ENCODE measurements around the gene NEURL1B.
"Not testable (repeated sequence)": the region's sequence is repeated elsewhere in the genome, so short reads cannot be mapped to it uniquely, and the experiment has no call there.

Gene NEURL1B

DNA sequence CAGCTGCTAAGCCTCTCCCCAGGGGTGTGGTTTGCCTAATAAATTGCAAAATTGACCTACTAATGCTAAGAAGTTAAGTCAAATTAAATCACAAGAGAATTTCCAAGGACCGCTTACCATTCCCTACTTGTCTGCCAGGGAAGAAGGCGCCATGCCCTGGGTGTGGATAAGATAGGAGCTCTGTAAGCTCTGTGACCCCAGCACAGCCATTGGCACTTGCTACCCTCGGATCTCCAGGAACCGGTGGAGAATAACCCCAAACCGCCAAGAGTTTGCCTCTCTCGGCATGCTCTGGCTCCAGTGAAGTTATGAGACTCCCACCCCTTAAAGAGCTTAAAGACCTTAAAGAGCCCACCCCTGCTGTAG lies 58.9 kb downstream of the NEURL1B start:
- DNase-seq: no peak

DNA sequence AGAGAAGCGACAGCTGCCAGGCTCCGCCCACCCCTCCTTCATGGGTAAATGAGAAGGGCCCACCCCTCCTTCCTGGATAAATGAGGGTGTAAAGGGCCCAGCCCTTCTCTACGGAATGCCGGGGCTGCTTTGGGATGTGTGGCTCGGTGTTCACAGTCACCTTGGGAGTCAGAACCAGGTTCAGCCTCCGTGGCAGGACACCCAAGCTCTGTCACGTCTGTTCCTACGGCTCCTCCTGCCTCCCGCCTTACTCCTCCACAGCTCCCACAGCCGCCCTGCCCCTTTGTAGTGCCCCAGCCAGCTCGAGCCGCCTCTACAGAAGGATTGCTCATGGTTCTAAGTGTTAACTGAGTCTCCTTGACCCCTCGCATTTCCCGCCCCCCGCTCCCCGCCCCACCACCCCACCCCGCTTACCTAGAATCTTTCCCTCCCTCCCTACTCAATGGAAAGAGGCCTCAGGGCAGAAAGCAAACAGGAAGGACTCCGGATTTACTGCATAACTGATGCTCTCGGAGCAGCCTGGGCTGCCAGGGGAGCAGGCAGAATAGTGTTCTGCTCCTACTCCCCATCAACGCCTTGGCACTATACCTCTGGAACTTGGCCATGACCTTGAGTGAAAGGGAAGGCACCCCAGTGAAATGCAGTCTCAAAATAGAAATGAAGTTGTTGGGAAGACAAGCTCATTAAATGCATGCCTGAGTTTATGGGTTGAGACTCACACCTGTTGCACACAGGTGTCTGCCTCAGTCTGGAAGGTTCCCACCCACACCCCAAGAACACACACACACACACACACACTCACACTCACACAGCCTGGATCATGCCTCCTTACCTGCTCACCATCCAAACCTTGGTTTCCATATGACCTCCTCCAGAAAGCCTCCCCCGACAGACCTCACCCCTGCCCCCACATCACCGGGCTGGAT lies 59.6 kb downstream of the NEURL1B start:
- no peak for DNase-seq

DNA sequence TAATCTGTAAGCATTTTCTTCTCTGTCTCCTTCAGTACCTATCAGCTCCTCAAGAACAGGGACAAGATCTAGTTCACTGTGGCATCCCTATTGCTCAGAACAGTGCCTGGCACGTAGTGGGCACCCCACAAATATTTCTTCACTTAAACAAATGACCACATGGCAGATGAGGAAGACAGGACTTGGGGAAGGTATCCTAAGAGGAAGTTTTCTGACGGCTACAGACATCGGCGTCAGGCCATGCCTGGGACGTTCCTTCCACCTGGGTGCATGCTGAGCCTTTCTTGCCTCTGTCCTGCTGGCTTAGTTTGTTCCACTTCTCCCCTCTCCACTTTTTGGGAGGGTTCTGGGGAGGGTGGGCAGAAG lies 60.2 kb downstream of the NEURL1B start:
- no peak for DNase-seq

DNA sequence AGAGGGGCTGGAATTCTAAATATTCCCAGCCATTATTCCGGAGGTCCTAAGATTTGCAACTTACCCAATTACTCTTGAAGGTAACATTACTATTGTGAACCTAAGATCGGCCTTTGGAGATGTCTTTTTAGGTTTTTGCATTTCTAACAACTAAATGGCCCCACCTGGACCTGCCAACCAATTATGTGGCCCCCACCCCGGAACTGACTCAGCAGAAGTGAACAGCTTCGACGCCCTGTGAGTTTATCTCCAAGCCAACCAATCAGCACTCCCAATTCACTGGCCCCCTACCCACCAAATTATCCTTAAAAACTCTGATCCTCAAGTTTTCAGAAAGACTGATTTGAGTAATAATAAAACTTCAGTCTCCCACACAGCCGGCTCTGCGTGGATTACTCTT lies 62.9 kb downstream of the NEURL1B start:
- no peak for DNase-seq

DNA sequence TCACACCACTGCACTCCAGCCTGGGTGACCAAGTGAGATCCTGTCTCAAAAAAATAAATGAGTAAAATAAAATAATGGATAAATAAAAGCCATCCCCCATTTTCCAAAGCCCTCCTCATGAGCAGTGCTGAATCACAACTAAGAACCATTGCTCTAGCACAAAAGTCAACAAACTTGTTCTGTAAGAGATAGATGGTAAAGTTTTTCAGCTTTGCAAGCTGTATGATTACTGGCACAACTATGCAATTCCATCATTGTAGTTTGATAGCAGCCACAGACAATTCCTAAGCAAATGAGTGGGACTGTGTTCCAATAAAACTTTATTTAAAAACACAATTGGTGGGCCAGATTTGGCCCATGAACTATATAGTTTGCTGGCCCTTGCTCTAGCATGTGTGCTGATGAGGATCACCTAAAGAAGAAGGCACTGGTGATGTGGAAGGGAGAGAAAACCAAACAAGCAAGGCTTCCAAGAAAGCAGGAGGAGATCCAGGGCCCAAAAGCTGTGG lies 64.6 kb downstream of the NEURL1B start:
- DNase-seq: no peak

DNA sequence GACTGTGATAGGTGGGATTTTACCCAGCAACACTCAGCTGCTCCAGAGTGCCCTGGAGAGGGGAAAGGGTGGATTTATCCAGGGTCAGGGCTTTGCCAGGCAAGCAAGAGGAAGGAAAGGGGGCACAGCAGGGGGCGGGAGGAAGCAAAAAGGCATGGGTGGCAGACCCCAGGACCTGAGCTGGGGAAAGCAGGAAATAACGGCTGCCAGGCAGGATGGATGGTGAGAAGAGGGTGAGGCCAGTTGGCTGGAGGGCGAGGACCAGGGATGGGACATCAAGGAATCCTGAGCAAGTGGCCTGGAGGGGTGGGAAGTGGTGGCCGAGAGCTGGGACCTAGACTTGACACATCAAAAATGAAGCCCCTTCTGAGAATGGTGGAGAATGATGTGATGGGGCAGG lies 65.7 kb downstream of the NEURL1B start:
- no peak for DNase-seq

DNA sequence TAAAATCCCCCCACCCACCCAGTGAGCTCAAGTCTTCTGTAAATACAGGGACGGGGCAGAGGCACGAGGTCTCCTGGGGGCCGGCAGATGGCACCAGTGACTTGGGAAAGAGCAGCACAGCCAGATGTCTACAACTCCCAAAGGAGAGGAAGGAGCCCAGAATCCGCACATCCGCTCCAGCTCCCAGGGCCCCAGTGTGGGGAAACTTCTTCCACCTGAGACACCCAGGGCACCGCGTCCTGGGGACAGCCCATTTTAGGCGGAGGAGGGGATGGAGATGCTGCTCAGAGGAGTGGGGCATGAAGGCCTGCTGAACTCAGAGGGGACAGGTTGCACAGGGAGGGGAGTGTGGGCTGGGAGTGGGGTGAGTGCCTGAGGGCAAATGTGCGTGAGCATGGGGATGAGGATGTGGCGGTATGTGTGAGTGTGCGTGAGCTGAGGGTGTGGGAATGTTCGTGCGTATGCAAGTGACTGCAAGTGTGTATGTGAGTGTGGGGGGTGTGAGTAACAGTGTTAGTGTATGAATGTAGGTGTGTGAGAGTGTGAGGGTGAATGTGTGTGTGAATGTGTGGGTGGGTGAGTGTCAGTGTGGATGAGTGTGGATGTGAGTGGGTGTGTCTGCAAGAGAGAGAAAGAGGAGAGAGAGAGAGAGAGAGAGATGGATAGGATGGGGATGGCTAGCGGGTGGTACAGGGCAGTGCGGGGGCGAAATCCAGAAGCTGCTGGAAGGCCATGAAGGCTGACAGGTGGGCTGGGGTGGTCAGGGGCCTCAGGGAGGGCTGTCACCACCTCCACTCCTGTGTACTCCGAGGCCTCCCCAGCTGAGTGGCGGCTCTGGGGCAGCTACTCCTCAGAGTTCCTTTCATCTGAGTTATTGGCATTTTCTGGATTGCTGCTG lies 66.5 kb downstream of the NEURL1B start:
- peak in 1 of 2 donors; percentile 7 for DNase-seq

DNA sequence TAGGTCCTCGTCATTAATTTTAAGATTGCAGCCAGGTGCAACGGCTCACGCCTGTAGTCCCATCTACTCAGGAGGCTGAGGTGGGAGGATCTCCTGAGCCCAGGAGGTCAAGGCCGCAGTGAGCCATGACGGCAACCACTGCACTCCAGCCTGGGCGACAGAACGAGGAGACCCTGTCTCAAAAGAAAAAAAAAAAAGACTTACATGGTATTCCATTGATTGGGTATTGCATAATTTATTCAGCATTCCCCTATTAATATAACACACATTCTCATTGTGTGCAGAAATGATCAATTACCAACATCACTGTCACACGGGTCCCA lies 67.1 kb downstream of the NEURL1B start:
- DNase-seq: no peak

DNA sequence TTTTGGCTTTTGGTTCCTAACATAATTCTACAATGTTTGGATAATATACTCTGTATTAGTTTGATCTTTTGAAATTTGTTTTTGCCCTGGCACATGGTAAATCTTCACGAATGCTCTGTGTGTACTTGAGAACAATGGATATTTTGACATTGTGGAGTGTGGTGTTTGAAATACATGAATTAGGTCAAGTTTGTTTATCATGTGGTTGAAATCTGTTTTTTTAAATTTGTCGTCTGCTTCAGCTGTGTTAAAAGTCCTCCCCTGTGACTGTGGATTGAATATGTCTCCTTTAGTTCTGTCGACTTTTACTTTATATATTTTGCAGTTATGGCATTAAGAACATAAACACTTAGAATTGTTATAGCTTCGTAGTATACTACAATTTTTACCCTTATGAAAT lies 69.6 kb downstream of the NEURL1B start:
- DNase-seq: no peak

DNA sequence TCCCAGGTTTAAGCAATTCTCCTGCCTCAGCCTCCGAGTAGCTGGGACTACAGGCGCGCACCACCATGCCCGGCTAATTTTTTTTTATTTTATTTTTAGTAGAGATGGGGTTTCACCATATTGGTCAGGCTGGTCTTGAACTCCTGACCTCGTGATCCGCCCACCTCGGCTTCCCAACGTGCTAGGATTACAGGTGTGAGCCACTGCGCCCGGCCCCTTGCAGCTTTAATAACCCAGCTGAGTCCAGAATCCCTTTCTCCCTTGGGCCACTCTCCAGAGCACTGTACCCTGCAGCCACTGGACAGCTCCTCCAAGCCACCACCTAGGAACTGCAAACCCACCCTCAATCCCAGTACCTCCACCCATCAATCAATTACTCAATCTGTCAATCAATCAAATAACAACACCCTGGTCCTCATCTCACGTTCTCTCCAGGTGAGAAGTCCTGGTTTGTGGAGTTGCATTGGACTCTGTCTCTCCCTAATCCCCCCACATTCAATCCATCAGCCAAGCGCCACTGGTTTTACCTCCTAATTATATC lies 70.3 kb downstream of the NEURL1B start:
- DNase-seq: not testable (repeated sequence)

DNA sequence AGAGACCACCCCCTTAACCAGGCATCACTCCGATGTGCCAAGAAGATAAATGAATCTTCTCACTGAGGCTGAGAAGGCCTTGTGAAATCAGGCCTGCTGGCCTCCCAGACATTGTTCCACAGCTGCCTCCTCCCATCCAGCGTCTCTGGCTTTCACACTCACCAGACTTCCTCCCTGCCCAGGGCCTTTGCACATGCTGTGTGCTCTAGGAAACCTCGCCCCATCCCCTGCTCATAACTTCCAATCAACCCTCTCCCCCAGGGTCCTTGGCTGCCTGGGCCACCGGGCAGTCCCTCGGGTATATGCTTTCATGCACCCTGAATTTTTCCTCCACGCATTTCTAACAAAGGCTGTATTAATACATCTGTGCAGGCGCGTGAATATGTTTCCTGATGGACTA lies 71.5 kb downstream of the NEURL1B start:
- DNase-seq: no peak

DNA sequence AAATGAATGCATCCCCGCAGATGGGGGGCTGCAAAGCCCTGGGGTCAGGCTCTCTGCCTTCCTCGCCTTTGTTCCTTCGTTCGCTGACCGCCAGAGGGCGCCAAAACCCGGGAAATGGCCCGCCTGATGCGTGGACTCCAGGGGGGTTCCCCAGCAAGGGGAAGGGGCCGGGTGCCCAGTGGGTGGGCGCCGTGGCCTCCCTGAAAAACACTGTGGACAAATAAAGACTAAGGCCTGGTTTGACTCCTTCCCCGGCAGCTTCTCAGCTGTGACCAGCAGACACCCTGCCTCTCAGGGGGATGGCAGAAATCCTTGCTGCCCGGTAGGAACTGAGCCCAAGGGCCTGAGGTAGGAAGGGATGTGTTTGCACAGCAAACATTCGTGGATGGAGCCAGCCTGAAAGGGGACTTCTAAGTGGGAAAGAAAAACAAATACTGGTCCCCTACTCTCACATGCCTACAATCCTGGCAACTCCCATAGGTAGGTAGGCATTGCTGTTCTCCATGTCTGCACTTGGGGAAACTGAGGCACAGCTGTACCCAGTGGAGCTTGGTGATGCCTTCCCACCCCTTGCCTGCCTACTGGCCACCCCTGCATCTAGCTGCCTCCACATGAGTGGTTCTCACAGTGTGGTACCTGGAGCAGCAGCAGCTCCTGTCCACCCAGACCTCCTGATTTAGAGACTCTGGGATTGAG lies 72.2 kb downstream of the NEURL1B start:
- DNase-seq: peak in 1 of 2 donors; percentile 44

DNA sequence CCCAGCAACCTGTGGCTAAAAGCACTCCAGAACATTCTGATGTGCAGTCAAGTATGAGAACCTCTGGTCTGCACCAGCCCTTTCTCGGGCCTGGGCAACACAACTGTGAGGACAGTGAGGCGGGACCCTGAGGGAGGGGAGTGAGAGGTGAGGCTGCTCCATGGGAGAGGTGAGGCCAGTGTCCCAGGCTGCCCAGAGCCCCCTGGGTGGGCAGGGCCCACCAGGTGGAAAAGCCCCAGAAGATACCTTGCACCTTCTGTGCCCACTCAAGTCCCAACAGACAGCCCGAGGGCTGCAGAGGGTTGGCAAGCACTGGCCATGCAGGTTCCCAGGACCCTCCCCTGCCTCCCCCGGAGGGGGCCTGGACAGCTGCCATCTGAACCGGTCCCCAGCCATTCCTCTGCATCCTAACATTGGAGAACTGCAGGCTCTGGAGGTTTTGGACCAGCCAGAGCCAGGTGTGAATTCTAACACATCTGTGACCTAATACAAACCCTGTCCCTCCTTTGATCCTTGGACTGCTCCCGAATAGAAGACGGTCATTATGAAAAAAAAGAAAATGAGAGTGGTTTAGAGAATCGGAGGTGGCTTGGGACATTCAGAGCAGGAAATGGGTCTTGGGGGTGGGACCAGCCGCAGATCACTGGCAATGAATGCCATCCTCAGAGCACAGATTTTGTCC lies 72.9 kb downstream of the NEURL1B start:
- DNase-seq: no peak

DNA sequence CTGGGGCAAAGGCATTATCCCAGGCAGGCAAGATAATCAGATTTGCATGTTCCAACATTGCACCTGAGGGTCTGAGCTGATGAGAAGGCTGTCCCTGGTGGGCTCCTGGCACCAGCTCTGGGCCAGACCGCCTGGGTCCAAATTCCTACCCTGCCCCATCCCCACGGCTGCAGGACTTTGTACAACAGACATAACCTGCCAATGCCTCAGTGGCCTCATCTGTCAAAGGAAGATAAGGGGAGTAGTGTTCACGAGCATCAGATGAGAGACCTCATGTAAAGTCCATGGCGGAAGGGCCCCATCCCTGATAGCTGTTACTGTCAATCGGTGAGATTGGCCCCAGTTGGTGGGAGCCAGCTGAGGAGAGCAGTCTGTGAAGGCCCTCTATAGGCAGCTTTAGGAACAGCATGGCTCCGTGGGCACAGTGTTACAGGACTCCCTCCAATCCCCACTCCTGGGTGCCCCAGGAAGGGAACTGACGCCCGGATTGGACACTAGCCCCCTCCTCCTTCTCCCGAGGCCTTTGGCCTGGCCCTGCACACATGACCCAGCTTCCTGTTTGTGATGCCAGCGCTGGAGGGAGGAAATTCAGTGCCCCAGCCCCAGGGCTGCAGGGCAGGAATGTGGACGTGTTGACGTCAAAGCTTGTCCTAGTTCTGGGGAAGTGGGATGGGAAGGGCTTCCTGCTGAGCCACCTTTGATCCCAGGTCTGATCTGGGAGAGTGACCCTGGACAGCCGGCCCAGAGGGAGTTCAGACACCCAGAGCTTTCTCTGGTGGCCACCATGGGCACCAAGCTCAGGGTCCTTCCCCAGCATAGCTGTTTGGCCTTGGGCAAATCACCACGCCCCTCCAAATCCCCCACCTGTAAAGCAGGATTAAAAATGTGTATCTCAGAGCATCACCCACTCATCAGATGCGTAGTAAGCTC lies 73.7 kb downstream of the NEURL1B start:
- DNase-seq: peak; percentile 44 to 47

DNA sequence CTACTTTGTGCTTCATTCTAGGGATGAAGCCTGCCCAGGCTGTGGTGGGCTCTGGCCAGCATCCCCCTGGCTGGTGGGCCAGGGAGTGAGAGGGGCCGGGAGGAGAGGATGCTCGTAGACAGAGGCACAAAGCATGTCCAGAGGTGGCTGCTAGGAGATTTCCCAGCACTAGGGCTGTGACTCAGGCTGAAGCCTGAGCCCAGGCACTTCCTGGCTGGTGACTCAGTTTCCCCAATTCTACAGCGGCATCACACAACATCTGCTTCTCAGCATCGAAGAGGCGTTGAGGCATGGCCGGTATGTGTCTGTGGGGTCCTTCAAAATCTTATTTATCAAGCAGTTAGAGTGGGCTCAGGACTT lies 74.3 kb downstream of the NEURL1B start:
- DNase-seq: no peak

DNA sequence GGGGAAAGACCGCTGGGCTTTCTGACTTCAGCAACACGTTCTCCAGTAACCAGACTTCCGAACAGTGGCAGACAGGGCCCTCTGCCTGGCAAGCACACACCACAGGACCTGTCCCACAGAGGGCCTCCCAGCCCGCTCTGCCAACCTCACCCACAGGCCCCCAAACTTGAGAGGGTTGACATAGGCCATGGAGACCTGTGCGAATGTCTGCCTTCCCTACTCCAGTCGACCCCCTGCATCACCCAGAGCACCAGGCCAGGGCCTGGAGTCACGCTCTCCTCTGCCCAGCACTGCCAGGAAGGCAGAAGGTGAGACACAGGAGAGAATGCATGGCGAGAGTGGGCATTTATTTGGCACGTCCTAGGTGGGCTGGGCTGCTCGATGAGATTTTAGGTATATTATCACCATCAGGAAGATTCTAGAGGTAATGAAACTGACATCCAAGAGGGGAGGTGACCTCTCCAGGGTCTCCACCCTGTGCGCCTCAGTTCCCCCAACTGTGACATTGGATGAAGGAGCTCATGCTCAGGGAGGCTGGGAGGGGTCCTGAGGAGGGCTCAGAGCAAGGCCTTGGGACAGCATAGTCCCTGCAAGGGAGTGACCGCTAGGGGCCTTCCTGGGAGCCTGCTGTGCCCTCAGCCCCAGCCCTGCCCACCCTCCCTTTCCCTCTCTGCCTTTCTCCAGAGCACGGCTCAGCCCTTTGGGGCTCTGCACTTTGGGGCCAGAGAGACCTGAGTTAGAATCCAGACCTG lies 75.0 kb downstream of the NEURL1B start:
- no peak for DNase-seq

DNA sequence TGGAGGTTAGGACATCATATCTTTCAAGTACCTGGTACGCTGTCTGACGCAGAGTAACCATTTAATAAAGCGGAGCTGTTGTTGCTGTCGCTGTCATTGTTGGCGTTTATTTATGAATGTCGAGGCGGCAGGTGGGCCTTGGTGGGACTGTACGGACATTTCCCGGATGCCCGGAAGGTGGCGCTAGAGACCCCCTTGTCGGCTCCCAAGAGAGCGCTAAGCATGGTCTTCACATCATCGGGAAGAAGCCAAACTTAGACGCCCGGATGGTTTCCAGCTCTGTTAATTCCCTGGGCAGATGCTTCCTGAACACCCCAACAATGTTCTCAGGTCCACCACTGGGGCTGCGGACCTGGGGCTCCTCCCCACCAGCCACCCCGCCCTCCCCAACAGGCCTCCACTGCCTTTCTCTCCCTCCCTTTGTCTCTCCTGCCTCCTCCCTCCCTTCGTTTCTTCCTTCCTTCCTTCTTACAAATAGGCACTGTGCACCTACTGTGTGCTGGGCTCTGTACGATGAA lies 75.8 kb downstream of the NEURL1B start:
- DNase-seq: peak; percentile 55 to 67

DNA sequence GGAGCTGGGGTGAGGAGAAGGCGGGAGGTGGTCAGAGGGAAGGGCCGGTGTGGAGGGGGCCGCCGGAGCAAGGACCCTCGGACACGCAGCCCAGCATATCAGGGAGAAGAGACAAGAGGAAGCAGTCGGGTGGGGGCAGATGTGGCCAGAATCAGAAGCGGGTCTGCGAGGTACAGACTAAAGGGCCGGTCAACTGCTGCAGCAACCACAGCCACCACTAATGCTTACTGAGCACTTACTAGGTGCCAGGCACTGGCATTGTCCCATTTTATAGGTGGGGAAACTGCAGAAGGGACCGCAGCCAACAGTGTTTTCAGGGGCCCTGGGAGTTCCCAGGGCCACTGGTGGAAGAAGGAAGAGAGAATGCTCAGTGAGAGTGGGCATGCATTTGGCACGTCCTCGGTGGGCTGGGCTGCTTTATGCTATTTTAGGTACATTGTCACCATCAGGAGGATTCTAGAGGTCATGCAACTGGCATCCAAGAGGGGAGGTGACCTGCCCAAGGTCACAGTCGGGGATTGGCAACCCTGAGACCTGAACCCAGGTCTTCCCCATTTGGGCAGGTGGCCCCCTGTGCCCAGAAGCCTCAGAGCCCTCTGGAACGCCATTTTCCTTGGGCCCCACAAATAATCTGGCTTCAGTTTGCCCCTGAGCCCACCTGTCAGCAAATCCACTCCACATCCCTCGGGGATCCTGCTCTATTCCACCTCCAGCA lies 76.6 kb downstream of the NEURL1B start:
- no peak for DNase-seq

DNA sequence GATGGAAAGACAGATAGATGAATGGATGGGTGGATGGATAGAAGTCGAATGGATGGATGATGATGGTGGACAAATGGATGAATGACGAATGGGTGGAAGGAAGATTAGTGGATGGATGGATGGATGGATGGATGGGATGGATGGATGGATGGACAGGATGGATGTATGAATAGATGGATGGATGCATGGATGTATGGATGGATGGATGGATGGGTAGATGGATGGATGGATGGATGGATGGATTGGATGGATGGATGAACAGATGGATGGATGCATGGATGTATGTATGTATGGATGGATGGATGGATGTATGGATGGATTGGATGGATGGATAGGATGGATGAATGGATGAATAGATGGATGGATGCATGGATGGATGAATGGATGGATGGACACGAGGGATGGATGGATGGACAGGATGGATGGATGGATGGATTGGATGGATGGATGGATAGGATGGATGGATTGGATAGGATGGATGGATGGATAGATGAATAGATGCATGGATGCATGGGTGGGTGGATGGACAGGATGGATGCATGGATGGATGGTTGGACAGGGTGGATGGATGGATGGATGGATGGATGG lies 77.6 kb downstream of the NEURL1B start:
- DNase-seq: no peak

Measured in hippocampal formation (tissue), 2 donors.